GM12873 (cell line): Measurements from ENCODE around the gene PTGER3.

Experiments used
- TF ChIP-seq, protein P1 (sequence below): IDR thresholded peaks from 2 replicates; pipeline ENCODE4 v1.5.1; 2012; ENCODE audit warnings: low read depth, mild to moderate bottlenecking, moderate library complexity, low read length, control low read depth; ENCODE audit not compliant: insufficient read depth; ENCODE audit errors: missing control alignments

The PTGER3 gene

DNA sequence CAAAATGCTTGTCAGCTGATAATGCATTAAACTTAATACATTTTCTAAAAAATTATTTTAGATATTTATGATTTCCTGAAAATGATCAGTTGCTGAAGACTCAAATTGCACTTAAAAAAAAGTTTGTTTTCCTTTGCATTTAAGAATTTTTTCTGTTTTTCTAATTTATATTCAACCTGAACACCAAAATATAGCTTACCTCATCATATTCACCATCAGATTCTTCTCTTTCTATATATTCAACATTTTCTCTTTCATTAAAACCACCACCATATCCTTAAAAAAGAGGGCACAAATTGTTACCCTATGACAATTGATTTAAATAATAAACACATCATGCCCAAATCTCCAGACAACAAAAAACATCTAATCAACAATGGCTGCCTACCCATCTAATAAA lies 24.7 kb upstream of the PTGER3 start:
- TF ChIP-seq, protein P1, sequence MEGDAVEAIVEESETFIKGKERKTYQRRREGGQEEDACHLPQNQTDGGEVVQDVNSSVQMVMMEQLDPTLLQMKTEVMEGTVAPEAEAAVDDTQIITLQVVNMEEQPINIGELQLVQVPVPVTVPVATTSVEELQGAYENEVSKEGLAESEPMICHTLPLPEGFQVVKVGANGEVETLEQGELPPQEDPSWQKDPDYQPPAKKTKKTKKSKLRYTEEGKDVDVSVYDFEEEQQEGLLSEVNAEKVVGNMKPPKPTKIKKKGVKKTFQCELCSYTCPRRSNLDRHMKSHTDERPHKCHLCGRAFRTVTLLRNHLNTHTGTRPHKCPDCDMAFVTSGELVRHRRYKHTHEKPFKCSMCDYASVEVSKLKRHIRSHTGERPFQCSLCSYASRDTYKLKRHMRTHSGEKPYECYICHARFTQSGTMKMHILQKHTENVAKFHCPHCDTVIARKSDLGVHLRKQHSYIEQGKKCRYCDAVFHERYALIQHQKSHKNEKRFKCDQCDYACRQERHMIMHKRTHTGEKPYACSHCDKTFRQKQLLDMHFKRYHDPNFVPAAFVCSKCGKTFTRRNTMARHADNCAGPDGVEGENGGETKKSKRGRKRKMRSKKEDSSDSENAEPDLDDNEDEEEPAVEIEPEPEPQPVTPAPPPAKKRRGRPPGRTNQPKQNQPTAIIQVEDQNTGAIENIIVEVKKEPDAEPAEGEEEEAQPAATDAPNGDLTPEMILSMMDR = no peak

DNA sequence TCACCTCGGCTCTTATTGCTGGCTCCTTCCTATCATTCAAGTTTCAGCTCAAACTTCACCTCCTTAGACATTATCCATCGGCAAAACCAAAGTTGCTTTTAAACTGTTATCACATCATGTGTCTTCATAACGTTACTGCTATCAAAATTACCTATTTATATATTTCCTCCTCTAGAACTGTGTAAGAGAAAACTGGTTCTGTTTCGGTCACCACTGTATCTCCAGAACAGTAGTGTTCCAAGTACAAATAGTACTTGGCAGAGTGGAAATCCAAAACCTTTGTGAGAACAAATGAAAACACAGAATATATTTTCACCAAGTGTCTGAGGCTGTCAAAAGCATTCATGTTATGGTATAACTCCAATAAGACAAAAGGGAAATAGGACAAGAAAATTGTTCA lies 24.1 kb upstream of the PTGER3 start:
- TF ChIP-seq, protein P1 = no peak

DNA sequence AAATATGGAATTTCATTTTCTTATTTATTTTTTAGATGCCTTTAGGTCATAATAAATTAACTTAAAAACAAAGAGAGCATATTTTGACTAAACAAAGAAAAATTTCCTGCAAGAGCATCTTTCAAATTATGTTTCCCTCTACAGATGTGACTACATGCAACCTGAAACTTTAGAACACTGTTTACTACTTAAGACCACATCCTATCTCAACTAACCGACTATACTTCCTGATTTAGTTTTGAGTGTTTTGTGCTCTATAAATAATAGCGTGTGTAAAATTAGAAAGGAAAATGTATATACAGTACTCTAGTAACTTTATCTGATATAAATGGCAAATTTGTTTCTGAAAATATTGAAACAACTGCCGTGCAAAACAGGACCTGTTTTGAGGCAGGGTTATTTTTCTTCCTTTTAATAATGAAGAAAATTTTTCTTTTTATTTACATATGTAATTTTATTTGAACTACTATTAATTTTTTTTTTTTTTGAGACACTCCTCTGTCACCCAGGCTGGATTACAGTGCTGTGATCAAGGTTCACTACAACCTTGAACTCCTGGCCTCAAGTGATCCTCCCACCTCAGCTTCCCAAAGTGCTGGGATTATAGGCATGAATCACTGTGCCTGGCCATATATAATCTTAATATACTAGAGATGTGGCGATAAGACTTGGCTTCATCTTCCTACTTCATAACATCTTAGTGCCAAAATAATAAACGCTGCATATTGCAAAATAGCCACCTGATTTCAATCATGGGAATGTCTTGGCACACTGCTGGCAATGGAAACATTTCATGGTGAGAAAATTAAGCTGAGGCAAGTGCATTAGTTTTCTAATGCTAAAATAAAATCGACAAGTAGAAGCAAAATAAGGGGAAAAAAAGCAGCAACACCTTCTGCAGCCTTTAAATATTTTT lies 21.0 kb upstream of the PTGER3 start:
- TF ChIP-seq, protein P1 = no peak

DNA sequence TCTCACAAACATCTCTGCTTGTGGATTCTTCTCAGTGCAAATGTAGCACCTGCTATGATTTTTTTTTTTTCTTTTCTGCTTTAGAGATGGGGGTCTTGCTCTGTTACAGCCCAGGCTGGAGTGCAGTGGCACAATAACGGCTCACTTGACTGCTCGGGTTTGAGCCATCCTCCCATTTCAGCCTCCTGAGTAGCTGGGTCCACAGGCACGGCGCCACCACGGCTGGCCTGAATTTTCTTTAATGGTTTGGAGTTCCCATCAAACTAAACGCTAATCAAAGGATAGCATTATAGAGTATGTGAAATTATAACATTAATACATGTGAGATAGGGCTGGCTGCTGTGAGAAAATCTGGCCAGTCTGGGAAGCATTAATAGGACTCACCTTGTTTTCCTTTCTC lies 7.2 kb upstream of the PTGER3 start:
- TF ChIP-seq, protein P1 = no peak

DNA sequence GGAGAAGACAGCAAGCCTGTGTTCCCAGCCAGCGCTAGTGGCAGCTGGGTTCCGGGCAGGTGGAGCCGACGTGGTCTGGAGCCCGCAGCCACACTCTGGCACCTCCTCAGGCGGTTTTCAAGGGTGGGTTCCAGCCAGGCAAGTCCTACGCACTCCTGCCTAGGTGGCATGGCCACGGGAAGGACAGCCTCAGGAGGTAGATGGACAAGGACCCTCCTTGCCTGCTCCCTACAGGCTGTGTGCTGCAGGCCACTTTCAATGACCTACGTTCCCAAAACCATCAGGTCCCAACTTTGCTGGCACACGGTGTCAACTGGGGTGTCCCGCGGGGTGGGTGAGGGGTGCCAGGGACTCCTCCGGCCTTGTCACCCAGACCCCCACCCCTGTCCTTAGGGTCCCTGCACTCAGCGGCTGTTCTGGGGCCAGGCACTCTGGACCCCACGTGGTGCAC lies 6.7 kb upstream of the PTGER3 start:
- TF ChIP-seq, protein P1 = no peak

DNA sequence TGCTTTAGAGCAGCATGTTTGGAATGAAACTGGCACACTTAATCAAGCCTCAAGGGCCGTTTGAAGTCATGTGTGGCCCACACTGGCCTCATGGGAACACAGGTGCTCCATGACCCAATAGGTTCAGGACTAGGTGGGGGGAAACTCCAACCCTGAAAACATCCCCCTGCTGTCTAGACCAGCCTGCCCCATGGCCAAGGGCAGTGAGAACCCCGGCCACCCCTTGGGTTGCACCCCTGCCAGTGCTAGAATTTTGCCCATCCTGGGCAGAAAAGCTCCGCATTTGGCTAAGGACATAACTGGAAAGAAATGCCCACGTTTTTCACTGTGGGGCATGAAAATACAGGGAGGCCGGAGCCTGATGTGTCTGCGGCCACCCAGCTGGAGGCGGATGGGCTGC lies 6.1 kb upstream of the PTGER3 start:
- TF ChIP-seq, protein P1 = no peak

DNA sequence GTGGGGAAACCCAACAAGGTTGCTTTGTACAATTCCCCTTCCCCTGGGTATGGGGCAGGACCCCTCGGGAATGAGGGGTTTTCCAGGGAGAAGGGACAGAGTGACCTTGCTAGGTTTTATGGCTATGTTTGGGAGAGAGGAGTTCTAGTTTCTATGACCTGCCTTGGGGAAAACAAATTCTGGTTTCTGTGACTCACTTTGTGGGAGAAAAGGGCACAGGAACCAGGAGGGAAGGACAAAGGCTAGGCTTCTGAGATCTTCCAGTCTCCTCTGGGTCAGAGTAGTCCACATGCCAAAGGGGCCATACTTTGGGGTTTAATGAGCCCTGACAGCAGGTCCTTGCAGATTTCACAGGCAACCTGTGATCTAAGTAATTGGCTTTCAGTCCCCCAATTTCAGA lies 5.5 kb upstream of the PTGER3 start:
- TF ChIP-seq, protein P1 = no peak
